ENCODE measurements around the gene COX4I1. TPM values are rescaled to one million over a fixed set of nuclear protein-coding genes. Genes with fewer than 3 reads are reported as not detected.

COX4I1 gene
- total and polyA plus RNA-seq, 2 of the 8 experiments (the other 6 are each of a cell fraction or from before 2014, with no cell fraction given) = 507 to 707 TPM

DNA sequence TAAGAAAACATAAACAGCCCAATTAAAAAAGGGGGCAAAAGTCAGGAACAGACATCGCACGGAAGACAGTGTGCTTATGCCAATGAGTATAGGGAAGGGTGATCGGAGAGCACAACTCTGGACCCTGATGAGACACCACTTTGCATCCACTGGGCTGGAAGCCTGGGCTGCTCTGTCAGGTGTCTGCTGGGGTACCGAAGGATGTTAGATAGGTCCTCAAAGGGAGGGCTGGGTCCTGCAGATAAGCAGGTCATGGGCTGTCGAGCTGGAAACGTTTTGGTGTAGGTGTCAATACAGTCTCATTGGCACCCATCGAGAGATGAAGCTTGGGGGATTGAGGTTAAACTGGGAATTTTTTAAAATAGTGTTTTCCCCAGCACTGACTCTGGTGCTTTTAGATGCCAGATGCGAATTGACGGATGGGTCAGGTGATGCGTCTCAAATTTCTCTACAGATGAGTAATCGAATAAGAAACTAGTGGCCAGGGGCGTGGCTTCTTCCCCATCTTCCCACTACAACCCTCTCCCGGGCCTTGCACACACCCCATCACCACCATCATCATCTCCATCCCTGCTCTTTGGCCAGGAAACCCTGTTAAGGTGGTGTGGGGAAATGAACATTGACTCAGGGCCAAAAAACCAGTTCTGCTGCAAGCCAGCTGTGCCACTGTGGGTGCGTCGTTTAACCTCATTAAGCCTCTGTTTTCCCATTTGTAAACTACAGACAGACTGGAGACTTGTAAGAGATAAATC is 51.7 kb downstream of the COX4I1 start (continued):
- no peak for TF ChIP-seq SIX5 (IDR thresholded peaks at IDR 0.05; ENCODE audit: low read depth, low read length)
- TF ChIP-seq JUND (IDR thresholded peaks at IDR 0.05; ENCODE audit: low read length) = no peak
- TF ChIP-seq EP300 (IDR thresholded peaks at IDR 0.05; ENCODE audit: borderline replicate concordance in 1 of 2, low read depth in 2 of 2, low read length in 2 of 2) = no peak
- no peak for TF ChIP-seq EZH2 (IDR thresholded peaks at IDR 0.05; ENCODE audit: low read depth, low read length, severe bottlenecking)
